Heart right ventricle (tissue), 16 donors: Measurements from ENCODE around the gene STK11IP. TPM values are rescaled to one million over a fixed set of nuclear protein-coding genes. Genes with fewer than 3 reads are reported as not detected.
A peak's percentile ranks its signal among the peaks of the same experiment; 100 is the strongest.

Experiments
- ATAC-seq, 8 donors: fragments of 200-7000 bp; cut with Tn5 transposase; one replicate each; pipeline ENCODE4 v1.9.1; 2020; ENCODE audit warnings: mild to moderate bottlenecking in 8 of 8, moderate library complexity in 8 of 8, moderate number of reproducible peaks in 1 of 8
- DNase-seq, 2 donors: peaks; one replicate each; pipeline ENCODE4 v3.0.0-alpha.2; 2020
- H3K27ac ChIP-seq, 10 donors: fragments of 200-600 bp; sonication (generic) in 2 of 10; one replicate each; pipeline versions ENCODE4 v1.5.0 to v1.8.0; 2020 to 2022; ENCODE audit warnings: mild to moderate bottlenecking in 3 of 10
- H3K27me3 ChIP-seq, 7 donors: fragments of 200-600 bp; one replicate each; pipeline ENCODE4 v1.8.0; 2021 to 2022; ENCODE audit warnings: mild to moderate bottlenecking in 2 of 7
- H3K36me3 ChIP-seq, 9 donors: fragments of 200-600 bp; sonication (generic) in 1 of 9; one replicate each; pipeline versions ENCODE4 v1.5.0 to v1.8.0; 2020 to 2022; ENCODE audit warnings: mild to moderate bottlenecking in 2 of 9
- H3K4me1 ChIP-seq, 9 donors: fragments of 200-600 bp; sonication (generic) in 1 of 9; one replicate each; pipeline versions ENCODE4 v1.5.0 to v1.8.0; 2020 to 2022; ENCODE audit warnings: mild to moderate bottlenecking in 4 of 9
- H3K4me3 ChIP-seq, 10 donors: fragments of 200-600 bp; sonication (generic) in 2 of 10; one replicate each; pipeline versions ENCODE4 v1.5.0 to v1.8.0; 2020 to 2022; ENCODE audit warnings: mild to moderate bottlenecking in 7 of 10, moderate library complexity in 2 of 10
- H3K9me3 ChIP-seq, 11 donors: fragments of 200-600 bp in 10 of 11; sonication (generic) in 2 of 11; one replicate each; pipeline versions ENCODE4 v1.5.0 to v1.8.0; 2013 to 2022; ENCODE audit warnings: mild to moderate bottlenecking in 2 of 11, control low read depth in 1 of 11, moderate library complexity in 1 of 11
- CTCF ChIP-seq, 9 donors: fragments of 200-600 bp; sonication (generic) in 2 of 9; IDR thresholded peaks; one replicate each; pipeline versions ENCODE4 v1.5.0 to v1.8.0; 2021 to 2022; ENCODE audit warnings: antibody characterized with exemption in 9 of 9, mild to moderate bottlenecking in 5 of 9, moderate library complexity in 1 of 9
- WGBS, 2 donors: extraction: QIAGEN DNeasy Blood & Tissue Kit; methylation state at CpG; one replicate each; pipeline ENCODE4 v1.1.7; 2013; ENCODE audit warnings: inconsistent platforms in 1 of 2; 5-methylcytosine and 5-hydroxymethylcytosine counted together
- intact Hi-C, 10 donors: fragments of 100-400 bp; cut with DNase I; formaldehyde crosslinking; loops; one replicate each; pipeline versions ENCODE4 v1.11.1 to v1.14.2; 2022
- polyA plus RNA-seq, 2 donors: library from polyadenylated mRNA; stranded (reverse); fragments of 200-250 nt; gene quantifications; one replicate each; pipeline ENCODE4 v1.2.3, GENCODE V29; 2013
- total RNA-seq, 10 donors: library from RNA; stranded (reverse); fragmentation: NEBNext Ultra II Directional in 3 of 10; extraction: Animal tissue kit (Norgen Biotek cat#: 25700) in 3 of 10; gene quantifications; one replicate each; pipeline versions ENCODE4 v1.2.1 to v1.2.4, GENCODE V29; 2021 to 2023
- donor health status: Arrhythmogenic right ventricular cardiomyopathy.
- donor health status: ischemic (EF 13 %, LVEDD 7.1; RV severe dilation, severe dysfunction).
- donor health status: healthy with polysubstance abuse.
- donor health status: DM: no; HTN: yes; CAD: no.
- donor health status: DM: no; HTN: no; CAD: no.
- donor health status: ischemic (EF 25% LVEDD 6.9; RV normal size, moderate dysfunction).
- donor health status: ischemic (EF 25% LVEDD 5.7; RV mildly dilated, moderate dysfunction).
- donor health status: healthy.
- donor health status: DM: yes; HTN: yes; CAD: no.
- donor health status: Ischemic cardiomyopathy.
- donor health status: ischemic (EF 35%, LVEDD 5.7; RV mildly dilated, moderate dysfunction).
- donor health status: nonischemic (EF 11% LVEDD 7.7; RV severe dilation, severe dysfunction).
- donor health status: DM: yes; HTN: yes; CAD: no.
- donor health status: PGD.
- donor health status: ischemic (EF 29% LVEDD 5.4; RV normal size, mild dysfunction).
- donor health status: nonischemic (EF 23%, LVEDD 6.1; RV moderate dilation, normal function).

STK11IP gene
- total and polyA plus RNA-seq, 12 donors: 7.2 to 27.4 (median 13.4) TPM

GRCh38 chr2:219578811-219579613 lies 18.6 kb upstream of the STK11IP start:
- Histone ChIP-seq H3K4me1 (peaks cover 0 to 15% (median 0%) of the 10 kb centered on the region in 9 donors), H3K36me3 (no peaks in the 10 kb centered on the region), H3K27ac (no peak overlapping the region), H3K4me3 (no peak overlapping the region), H3K27me3 (peaks cover 0 to 7% (median 3%) of the 10 kb centered on the region in 7 donors), H3K9me3 (no peaks in the 10 kb centered on the region)
- WGBS, 2 donors: 74 to 80% methylated on average over 8 of the region's 8 CpGs
- DNase-seq (no peak), ATAC-seq (no peak)
- no peak for TF ChIP-seq CTCF (IDR thresholded peaks at IDR 0.05)
- intact Hi-C loops: no loop called here

- no peak for DNase-seq
- WGBS, 2 donors: 70 to 85% methylated on average over 2 of the region's 2 CpGs
- Histone ChIP-seq H3K9me3 (no peaks in the 10 kb centered on the region), H3K27me3 (peaks cover 0 to 7% (median 3%) of the 10 kb centered on the region in 7 donors), H3K36me3 (no peaks in the 10 kb centered on the region), H3K27ac (no peak overlapping the region), H3K4me1 (peaks cover 0 to 6% (median 0%) of the 10 kb centered on the region in 9 donors), H3K4me3 (no peak overlapping the region)
- TF ChIP-seq CTCF (IDR thresholded peaks at IDR 0.05): no peak
- no peak for ATAC-seq
- intact Hi-C loops: no loop called here
Measured at GRCh38 chr2:219581346-219581745, 16.3 kb upstream of the STK11IP start.

DNA sequence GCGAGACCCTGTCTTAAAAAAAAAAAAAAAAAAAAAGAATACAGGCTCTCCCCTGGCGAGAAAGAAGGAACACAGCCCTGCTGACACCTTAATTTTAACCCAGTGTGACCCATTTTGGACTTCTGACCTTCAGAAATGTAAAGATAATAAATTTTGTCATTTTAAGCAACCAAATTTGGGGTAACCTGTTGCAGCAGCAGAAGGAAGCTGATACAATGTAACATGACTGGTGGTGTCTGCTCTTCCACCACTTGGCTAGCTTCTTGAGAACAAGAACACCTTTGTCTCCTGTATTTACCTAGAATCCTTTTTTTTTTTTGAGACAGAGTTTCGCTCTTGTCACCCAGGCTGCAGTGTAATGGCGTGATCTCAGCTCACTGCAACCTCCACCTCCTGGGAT lies 6.6 kb upstream of the STK11IP start:
- ATAC-seq: no peak
- H3K4me1 ChIP-seq: peaks cover 0 to 14% (median 0%) of the 10 kb centered on the region in 9 donors
- TF ChIP-seq CTCF (IDR thresholded peaks at IDR 0.05): no peak
- H3K9me3 ChIP-seq: no peaks in the 10 kb centered on the region
- H3K4me3 ChIP-seq: no peak overlapping the region
- intact Hi-C loops: no loop called here
- H3K27ac ChIP-seq: no peak overlapping the region
- H3K27me3 ChIP-seq: peaks cover 0 to 4% (median 0%) of the 10 kb centered on the region in 7 donors
- DNase-seq: no peak
- 60 to 89% methylated on average over 4 of the region's 4 CpGs for WGBS, 2 donors
- no peaks in the 10 kb centered on the region for H3K36me3 ChIP-seq

- Histone ChIP-seq H3K27ac (peak overlapping the region in 6 of 10 donors; percentile 1 to 38 (median 29)), H3K27me3 (no peaks in the 10 kb centered on the region), H3K4me1 (peaks cover 0 to 24% (median 7%) of the 10 kb centered on the region in 9 donors), H3K9me3 (no peaks in the 10 kb centered on the region), H3K4me3 (no peak overlapping the region), H3K36me3 (no peaks in the 10 kb centered on the region)
- intact Hi-C loops: no loop called here
- TF ChIP-seq CTCF (IDR thresholded peaks at IDR 0.05): no peak
- WGBS, 2 donors: 62 to 71% methylated on average over 6 of the region's 6 CpGs
- no peak for DNase-seq
- ATAC-seq: no peak
Measured at GRCh38 chr2:219592736-219593135, 4.9 kb upstream of the STK11IP start.
